Activated CD8-positive, alpha-beta T cell treated with anti-CD3 and anti-CD28 coated beads, Interleukin-2, amount 10 ng/mL, durations not matched to agents 7 days and 5 days (primary cell): Measurements from ENCODE around the gene CCNI. TPM values are rescaled to one million over a fixed set of nuclear protein-coding genes. Genes with fewer than 3 reads are reported as not detected.

Experiments
- ATAC-seq: fragments of 150-1000 bp; cut with Tn5 transposase; one replicate; pipeline ENCODE4 v1.10.0; 2021; ENCODE audit warnings: moderate library complexity
- CTCF ChIA-PET: fragments of 350-600 bp; sonication (Branson Sonifier 250); formaldehyde crosslinking; loops from one replicate; lab custom pipeline; 2021; ENCODE audit warnings: antibody characterized with exemption; lab: Charles Lee
- POLR2A ChIA-PET: fragments of 350-600 bp; sonication (Branson Sonifier 250); formaldehyde crosslinking; loops from one replicate; lab custom pipeline; 2021; ENCODE audit warnings: antibody characterized with exemption; lab: Charles Lee
- DNase-seq: peaks from one replicate; pipeline ENCODE4 v3.0.0-alpha.2; 2020
- H3K27ac Mint-ChIP-seq: one replicate; pipeline ENCODE4 v1.8.0; 2021; ENCODE audit warnings: mild to moderate bottlenecking, mixed read lengths
- H3K27me3 Mint-ChIP-seq: one replicate; pipeline ENCODE4 v1.8.0; 2021; ENCODE audit warnings: low read depth, mixed read lengths
- H3K36me3 Mint-ChIP-seq: one replicate; pipeline ENCODE4 v1.8.0; 2021; ENCODE audit warnings: low read depth, mixed read lengths
- H3K4me1 Mint-ChIP-seq: one replicate; pipeline ENCODE4 v1.8.0; 2021; ENCODE audit warnings: low read depth, mixed read lengths
- H3K4me3 Mint-ChIP-seq: one replicate; pipeline ENCODE4 v1.8.0; 2021; ENCODE audit warnings: mild to moderate bottlenecking, mixed read lengths
- H3K9me3 Mint-ChIP-seq: one replicate; pipeline ENCODE4 v1.8.0; 2022; ENCODE audit warnings: mixed read lengths; ENCODE audit not compliant: insufficient read depth
- total RNA-seq, 2 experiments: library from RNA; stranded (reverse); gene quantifications; one replicate each; pipeline ENCODE4 v1.2.3, GENCODE V29; 2021

CCNI gene
- 100 to 1,000 TPM; 203 to 216 TPM for total RNA-seq

- H3K4me1 Mint-ChIP-seq = peaks cover 38% of the 10 kb centered on the region
- peak; percentile 95 for DNase-seq
- peak within 1 kb of the TSS; percentile 100 for H3K27ac Mint-ChIP-seq
- no peaks in the 10 kb centered on the region for H3K27me3 Mint-ChIP-seq
- POLR2A ChIA-PET = interaction anchor here (0.8 to 7.9 kb wide), 9 partner anchors 19 to 1561 kb away, joined by 3 to 73 read pairs (median 3); partner anchors contain the start of genes CCNG2 and THAP6
- CTCF ChIA-PET = interaction anchor here (1.4 to 5.6 kb wide), 5 partner anchors 19 to 127 kb away, joined by 5 to 30 read pairs (median 7); no protein-coding TSS in a partner anchor
- H3K36me3 Mint-ChIP-seq = peaks cover 22% of the 10 kb centered on the region
- ATAC-seq = peak; percentile 83
- no peaks in the 10 kb centered on the region for H3K9me3 Mint-ChIP-seq
- no peak within 1 kb of the TSS for H3K4me3 Mint-ChIP-seq
Observed at GRCh38 chr4:77075869-77076799, at the start of gene CCNI. Gene CCNI, minus strand, starts transcription at chr4:77075989. Its CDS starts 9,627 bp downstream, at chr4:77066362.

- DNase-seq (no peak), ATAC-seq (no peak)
- ChIA-PET POLR2A (no interaction called here), CTCF (interaction anchor here (0.8 to 6.2 kb wide), 3 partner anchors 9 to 57 kb away, joined by 3 to 37 read pairs (median 3); no protein-coding TSS in a partner anchor)
- H3K27me3 Mint-ChIP-seq = peaks cover 10% of the 10 kb centered on the region
- no peaks in the 10 kb centered on the region for H3K9me3 Mint-ChIP-seq
- no peak overlapping the region for H3K4me3 Mint-ChIP-seq
- H3K27ac Mint-ChIP-seq = no peak overlapping the region
- H3K36me3 Mint-ChIP-seq = no peaks in the 10 kb centered on the region
- H3K4me1 Mint-ChIP-seq = peaks cover 15% of the 10 kb centered on the region
Observed at GRCh38 chr4:77124576-77124975, 48.8 kb upstream of the CCNI start.

GRCh38 chr4:77123411-77123810 lies 47.6 kb upstream of the CCNI start:
- H3K27me3 Mint-ChIP-seq = peaks cover 10% of the 10 kb centered on the region
- H3K4me1 Mint-ChIP-seq = peaks cover 15% of the 10 kb centered on the region
- DNase-seq (no peak), ATAC-seq (no peak)
- ChIA-PET CTCF (interaction anchor here (0.9 to 6.2 kb wide), 2 partner anchors 28 to 80 kb away, joined by 4 to 37 read pairs; no protein-coding TSS in a partner anchor), POLR2A (no interaction called here)
- no peak overlapping the region for H3K4me3 Mint-ChIP-seq
- no peaks in the 10 kb centered on the region for H3K9me3 Mint-ChIP-seq
- H3K27ac Mint-ChIP-seq = no peak overlapping the region
- no peaks in the 10 kb centered on the region for H3K36me3 Mint-ChIP-seq

- Mint-ChIP-seq H3K4me3 (no peak overlapping the region), H3K36me3 (no peaks in the 10 kb centered on the region), H3K27ac (no peak overlapping the region), H3K4me1 (peaks cover 10% of the 10 kb centered on the region), H3K27me3 (peaks cover 10% of the 10 kb centered on the region), H3K9me3 (no peaks in the 10 kb centered on the region)
- POLR2A ChIA-PET = interaction anchor here (0.7 to 0.9 kb wide), 2 partner anchors 30 to 90 kb away, joined by 3 read pairs; no protein-coding TSS in a partner anchor
- CTCF ChIA-PET = interaction anchor here (0.9 to 6.2 kb wide), 2 partner anchors 27 to 81 kb away, joined by 4 to 37 read pairs; no protein-coding TSS in a partner anchor
- ATAC-seq (no peak), DNase-seq (no peak)
Observed at GRCh38 chr4:77122656-77123055, 46.9 kb upstream of the CCNI start.

- no peak for ATAC-seq
- Mint-ChIP-seq H3K4me3 (no peak overlapping the region), H3K4me1 (peaks cover 1% of the 10 kb centered on the region), H3K27ac (no peak overlapping the region), H3K27me3 (peaks cover 10% of the 10 kb centered on the region), H3K36me3 (no peaks in the 10 kb centered on the region), H3K9me3 (no peaks in the 10 kb centered on the region)
- POLR2A ChIA-PET = interaction anchor here (0.7 to 0.9 kb wide), 2 partner anchors 31 to 90 kb away, joined by 3 read pairs; no protein-coding TSS in a partner anchor
- DNase-seq = no peak
- CTCF ChIA-PET = interaction anchor here (1.6 kb wide), 1 partner anchor 81 kb away, joined by 16 read pairs; no protein-coding TSS in a partner anchor
Observed at GRCh38 chr4:77121736-77122240, 46.0 kb upstream of the CCNI start.

GRCh38 chr4:77120886-77121508 lies 45.2 kb upstream of the CCNI start:
- Mint-ChIP-seq H3K4me1 (no peaks in the 10 kb centered on the region), H3K36me3 (no peaks in the 10 kb centered on the region), H3K4me3 (no peak overlapping the region), H3K27ac (no peak overlapping the region), H3K27me3 (peaks cover 10% of the 10 kb centered on the region), H3K9me3 (no peaks in the 10 kb centered on the region)
- no peak for ATAC-seq
- CTCF ChIA-PET = interaction anchor here (1.6 kb wide), 1 partner anchor 82 kb away, joined by 16 read pairs; no protein-coding TSS in a partner anchor
- POLR2A ChIA-PET = no interaction called here
- DNase-seq = no peak

GRCh38 chr4:77117721-77118120 lies 41.9 kb upstream of the CCNI start:
- Mint-ChIP-seq H3K9me3 (no peaks in the 10 kb centered on the region), H3K27ac (no peak overlapping the region), H3K4me3 (no peak overlapping the region), H3K4me1 (no peaks in the 10 kb centered on the region), H3K27me3 (peaks cover 12% of the 10 kb centered on the region), H3K36me3 (no peaks in the 10 kb centered on the region)
- ATAC-seq = no peak
- no peak for DNase-seq
- POLR2A ChIA-PET = no interaction called here
- CTCF ChIA-PET = interaction anchor here (0.7 to 1.2 kb wide), 2 partner anchors 8 to 22 kb away, joined by 4 read pairs; no protein-coding TSS in a partner anchor

GRCh38 chr4:77113069-77113468 lies 37.3 kb upstream of the CCNI start:
- ATAC-seq = no peak
- CTCF ChIA-PET = no interaction called here

GRCh38 chr4:77110730-77111129 lies 34.9 kb upstream of the CCNI start:
- ChIA-PET POLR2A (no interaction called here), CTCF (interaction anchor here (1.0 to 1.2 kb wide), 2 partner anchors 15 to 22 kb away, joined by 4 to 7 read pairs; no protein-coding TSS in a partner anchor)
- Mint-ChIP-seq H3K9me3 (no peaks in the 10 kb centered on the region), H3K36me3 (no peaks in the 10 kb centered on the region), H3K27ac (no peak overlapping the region), H3K4me1 (no peaks in the 10 kb centered on the region), H3K27me3 (peaks cover 20% of the 10 kb centered on the region), H3K4me3 (no peak overlapping the region)
- ATAC-seq (no peak), DNase-seq (no peak)

More at GRCh38 chr4:77113069-77113468, 37.3 kb upstream of the CCNI start:
- Mint-ChIP-seq H3K4me3 (no peak overlapping the region), H3K9me3 (no peaks in the 10 kb centered on the region), H3K4me1 (no peaks in the 10 kb centered on the region), H3K27me3 (peaks cover 10% of the 10 kb centered on the region), H3K27ac (no peak overlapping the region), H3K36me3 (no peaks in the 10 kb centered on the region)
- POLR2A ChIA-PET = no interaction called here
- no peak for DNase-seq

- no peak for ATAC-seq
- POLR2A ChIA-PET = no interaction called here
- Mint-ChIP-seq H3K27ac (no peak overlapping the region), H3K4me3 (no peak overlapping the region), H3K9me3 (no peaks in the 10 kb centered on the region), H3K36me3 (no peaks in the 10 kb centered on the region), H3K4me1 (peaks cover 9% of the 10 kb centered on the region), H3K27me3 (peaks cover 14% of the 10 kb centered on the region)
- DNase-seq = no peak
- CTCF ChIA-PET = interaction anchor here (1.8 to 3.3 kb wide), 2 partner anchors 9 to 98 kb away, joined by 18 to 22 read pairs; no protein-coding TSS in a partner anchor
Observed at GRCh38 chr4:77104791-77105540, 29.2 kb upstream of the CCNI start.
